ENCODE measurements around the gene NPR1.

Gene NPR1

DNA sequence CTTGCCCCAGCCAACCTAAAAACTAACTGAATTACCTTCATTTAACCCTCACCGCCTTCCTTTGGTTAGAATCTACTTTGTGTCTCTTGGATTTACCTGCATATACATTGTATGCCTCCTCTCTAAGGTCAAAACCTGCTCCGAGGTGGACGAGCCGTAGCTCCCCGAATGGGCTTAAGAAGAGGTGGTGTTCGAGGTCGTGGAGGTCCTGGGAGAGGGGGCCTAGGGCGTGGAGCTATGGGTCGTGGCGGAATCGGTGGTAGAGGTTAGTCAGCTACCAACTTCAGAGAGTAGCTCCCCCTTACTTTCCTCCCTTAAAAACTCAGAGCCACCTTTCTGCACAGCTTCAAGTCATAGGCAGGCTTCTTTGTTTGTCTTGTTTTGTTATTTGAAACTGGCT lies 35.4 kb upstream of the NPR1 start:
- Histone ChIP-seq H3K4me2 (peak overlapping the region in 3 of 11 experiments; percentile 6 to 86 (median 39); a peak in 3 of 22 replicates), H4K20me1 (peaks cover 0 to 26% (median 8%) of the 10 kb centered on the region in 11 experiments; a peak in 8 of 22 replicates), H3K9ac (no peak overlapping the region)

DNA sequence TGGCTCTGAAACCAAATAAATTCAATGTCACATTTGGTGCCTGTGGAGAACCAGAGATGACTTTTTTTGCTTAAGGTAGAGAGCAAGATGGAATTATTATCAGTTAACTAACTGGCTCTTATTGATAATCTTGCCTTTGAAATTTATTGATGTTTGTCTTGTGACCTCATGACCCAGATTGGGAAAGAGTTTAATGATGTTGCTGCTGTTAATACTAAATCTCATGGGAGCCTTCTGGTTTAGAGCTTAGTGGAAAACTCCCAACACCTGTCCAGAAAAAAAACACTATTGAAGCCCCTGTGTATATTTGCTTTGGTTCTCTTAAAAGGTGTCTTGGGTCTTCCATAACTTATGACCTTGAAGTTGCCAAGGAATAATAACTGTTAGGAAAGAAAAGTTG lies 34.7 kb upstream of the NPR1 start:
- peaks cover 0 to 26% (median 8%) of the 10 kb centered on the region in 11 experiments; a peak in 8 of 22 replicates for H4K20me1 ChIP-seq
- peaks cover 73 to 90% (median 87%) of the 10 kb centered on the region in 11 experiments for H3K36me3 ChIP-seq
- peak overlapping the region in 3 of 11 experiments; percentile 6 to 86 (median 39); a peak in 3 of 22 replicates for H3K4me2 ChIP-seq
- no peaks in the 10 kb centered on the region for H3K27me3 ChIP-seq
- H3K4me1 ChIP-seq = peaks cover 34 to 75% (median 44%) of the 10 kb centered on the region in 10 experiments
- no peak overlapping the region for H3K9ac ChIP-seq
- H3K9me3 ChIP-seq (replicated peaks in 1 of 11) = no peaks in the 10 kb centered on the region
- no peak overlapping the region for H3K4me3 ChIP-seq
- no peak for TF ChIP-seq Cebpa-rat (IDR thresholded peaks at IDR 0.05)
- H3K27ac ChIP-seq = no peak overlapping the region

More for the DNA sequence above, 35.4 kb upstream of the NPR1 start:
- H3K4me1 ChIP-seq = peaks cover 30 to 71% (median 38%) of the 10 kb centered on the region in 10 experiments
- no peak overlapping the region for H3K4me3 ChIP-seq
- H3K36me3 ChIP-seq = peaks cover 80 to 97% (median 95%) of the 10 kb centered on the region in 11 experiments
- TF ChIP-seq Cebpa-rat (IDR thresholded peaks at IDR 0.05) = no peak
- H3K9me3 ChIP-seq (replicated peaks in 1 of 11) = no peaks in the 10 kb centered on the region
- no peak overlapping the region for H3K27ac ChIP-seq
- H3K27me3 ChIP-seq = no peaks in the 10 kb centered on the region

DNA sequence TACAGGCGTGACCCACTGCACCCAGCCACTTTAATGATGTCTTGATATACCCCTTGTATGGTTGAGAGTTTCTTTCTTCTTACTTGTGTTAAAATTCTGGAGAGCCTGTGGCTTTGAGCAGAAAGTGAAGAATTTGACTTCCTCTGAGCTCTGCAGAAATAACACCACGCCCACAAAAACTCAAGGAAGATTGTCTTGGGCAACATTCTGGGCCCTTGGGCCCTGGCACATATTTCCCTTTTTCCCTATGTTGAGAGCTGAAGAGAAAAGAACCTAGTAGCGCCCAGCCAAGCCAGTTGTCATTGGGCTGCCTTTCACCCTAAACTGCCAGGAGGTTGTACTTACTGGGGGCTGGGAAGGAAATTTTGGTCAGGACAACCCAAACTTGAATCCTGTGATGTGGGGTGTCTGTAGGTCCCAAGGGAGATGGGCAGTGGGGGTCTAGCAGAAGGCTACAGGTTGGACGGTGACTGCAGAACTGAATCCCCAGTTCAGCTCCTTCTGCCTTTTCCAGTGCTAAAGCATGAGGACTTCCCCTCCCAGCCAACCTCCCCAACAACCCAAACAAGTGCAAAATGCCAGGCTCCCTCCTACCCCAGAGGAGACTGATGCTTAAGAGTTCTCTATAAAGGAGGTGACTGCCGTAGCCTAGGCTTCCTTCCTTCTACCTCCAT lies 31.7 kb upstream of the NPR1 start:
- H3K36me3 ChIP-seq = peaks cover 43 to 60% (median 58%) of the 10 kb centered on the region in 11 experiments
- peak overlapping the region; percentile 11 to 88 (median 70); a peak in 21 of 22 replicates for H3K4me2 ChIP-seq
- H3K4me3 ChIP-seq = peak overlapping the region in 1 of 10 experiments; percentile 18; a peak in 1 of 20 replicates
- H3K9ac ChIP-seq = no peak overlapping the region; a peak in 2 of 22 replicates
- no peak for TF ChIP-seq Cebpa-rat (IDR thresholded peaks at IDR 0.05)
- peaks cover 0 to 16% (median 5%) of the 10 kb centered on the region in 11 experiments; a peak in 6 of 22 replicates for H4K20me1 ChIP-seq
- H3K27ac ChIP-seq = peak overlapping the region; percentile 14 to 70 (median 47); a peak in 16 of 22 replicates
- no peaks in the 10 kb centered on the region for H3K27me3 ChIP-seq
- H3K4me1 ChIP-seq = peaks cover 39 to 66% (median 50%) of the 10 kb centered on the region in 10 experiments
- no peaks in the 10 kb centered on the region for H3K9me3 ChIP-seq (replicated peaks in 1 of 11)

DNA sequence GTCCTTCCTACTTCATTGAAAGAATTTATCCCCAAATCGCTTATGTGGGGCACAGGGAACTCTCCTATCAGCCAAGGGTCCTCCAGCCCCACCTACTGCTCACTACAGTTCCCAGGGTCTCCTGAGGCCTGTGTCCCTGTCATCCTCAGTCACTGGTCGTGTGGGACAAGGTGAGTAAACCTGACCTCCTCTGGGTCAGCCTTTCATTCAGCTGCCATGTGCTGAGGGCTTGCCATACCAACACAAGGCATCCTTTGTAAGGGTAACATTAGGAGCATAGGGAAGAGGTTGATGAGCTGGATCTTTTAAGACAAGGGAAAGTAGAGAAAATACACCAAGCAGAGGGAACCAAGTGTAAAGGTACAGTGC lies 31.2 kb upstream of the NPR1 start:
- peaks cover 37 to 65% (median 50%) of the 10 kb centered on the region in 10 experiments for H3K4me1 ChIP-seq
- H4K20me1 ChIP-seq = peaks cover 0 to 11% (median under 1%) of the 10 kb centered on the region in 11 experiments; a peak in 6 of 22 replicates
- H3K9me3 ChIP-seq (replicated peaks in 1 of 11) = no peaks in the 10 kb centered on the region
- peak overlapping the region in 9 of 11 experiments; percentile 11 to 88 (median 73); a peak in 13 of 22 replicates for H3K4me2 ChIP-seq
- no peaks in the 10 kb centered on the region for H3K27me3 ChIP-seq
- no peak for TF ChIP-seq Cebpa-rat (IDR thresholded peaks at IDR 0.05)
- H3K27ac ChIP-seq = peak overlapping the region; percentile 14 to 70 (median 47); a peak in 17 of 22 replicates
- no peak overlapping the region for H3K4me3 ChIP-seq
- peaks cover 38 to 55% (median 52%) of the 10 kb centered on the region in 11 experiments for H3K36me3 ChIP-seq
- no peak overlapping the region; a peak in 1 of 22 replicates for H3K9ac ChIP-seq

DNA sequence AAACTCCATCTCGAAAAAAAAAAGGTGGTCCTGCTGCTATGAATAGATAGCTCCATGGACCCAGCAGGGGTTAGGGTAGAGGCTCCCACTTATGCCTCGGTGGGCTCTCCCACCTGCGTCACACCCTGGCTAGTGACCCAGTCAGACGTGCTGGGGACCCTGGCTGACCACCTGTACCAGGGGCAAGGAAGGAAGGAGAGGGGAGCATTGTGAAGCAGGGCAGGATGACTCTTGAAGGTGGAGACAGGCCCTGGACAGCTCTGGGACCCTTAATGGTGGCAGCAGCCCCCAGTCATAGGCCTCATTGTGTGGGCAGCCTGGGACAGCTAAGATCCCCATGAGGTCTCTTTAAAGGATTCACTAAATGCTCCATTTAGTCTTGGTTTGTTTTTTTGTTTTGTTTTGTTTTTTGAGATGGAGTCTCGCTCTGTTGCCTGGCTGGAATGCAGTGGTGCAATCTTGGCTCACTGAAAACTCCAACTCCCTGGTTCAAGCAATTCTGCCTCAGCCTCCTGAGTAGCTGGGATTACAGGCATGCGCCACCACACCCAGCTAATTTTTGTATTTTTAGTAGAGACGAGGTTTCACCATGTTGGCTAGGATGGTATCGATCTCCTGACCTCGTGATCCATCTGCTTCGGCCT lies 30.4 kb upstream of the NPR1 start:
- Histone ChIP-seq H3K4me2 (peak overlapping the region in 8 of 11 experiments; percentile 18 to 88 (median 52); a peak in 11 of 22 replicates), H3K27ac (peak overlapping the region in 8 of 11 experiments; percentile 28 to 70 (median 58); a peak in 13 of 22 replicates), H3K4me3 (no peak overlapping the region), H3K9me3 (replicated peaks in 1 of 11) (no peaks in the 10 kb centered on the region), H3K27me3 (no peaks in the 10 kb centered on the region), H3K4me1 (peaks cover 41 to 66% (median 54%) of the 10 kb centered on the region in 10 experiments), H4K20me1 (peaks cover 0 to 10% (median 0%) of the 10 kb centered on the region in 11 experiments; a peak in 4 of 22 replicates), H3K9ac (peak overlapping the region in 3 of 11 experiments; percentile 20 to 42 (median 28); a peak in 4 of 22 replicates), H3K36me3 (peaks cover 30 to 47% (median 44%) of the 10 kb centered on the region in 11 experiments)
- TF ChIP-seq Cebpa-rat (IDR thresholded peaks at IDR 0.05) = peak in 1 of 11 experiments; percentile 11; a peak in 2 of 22 replicates

DNA sequence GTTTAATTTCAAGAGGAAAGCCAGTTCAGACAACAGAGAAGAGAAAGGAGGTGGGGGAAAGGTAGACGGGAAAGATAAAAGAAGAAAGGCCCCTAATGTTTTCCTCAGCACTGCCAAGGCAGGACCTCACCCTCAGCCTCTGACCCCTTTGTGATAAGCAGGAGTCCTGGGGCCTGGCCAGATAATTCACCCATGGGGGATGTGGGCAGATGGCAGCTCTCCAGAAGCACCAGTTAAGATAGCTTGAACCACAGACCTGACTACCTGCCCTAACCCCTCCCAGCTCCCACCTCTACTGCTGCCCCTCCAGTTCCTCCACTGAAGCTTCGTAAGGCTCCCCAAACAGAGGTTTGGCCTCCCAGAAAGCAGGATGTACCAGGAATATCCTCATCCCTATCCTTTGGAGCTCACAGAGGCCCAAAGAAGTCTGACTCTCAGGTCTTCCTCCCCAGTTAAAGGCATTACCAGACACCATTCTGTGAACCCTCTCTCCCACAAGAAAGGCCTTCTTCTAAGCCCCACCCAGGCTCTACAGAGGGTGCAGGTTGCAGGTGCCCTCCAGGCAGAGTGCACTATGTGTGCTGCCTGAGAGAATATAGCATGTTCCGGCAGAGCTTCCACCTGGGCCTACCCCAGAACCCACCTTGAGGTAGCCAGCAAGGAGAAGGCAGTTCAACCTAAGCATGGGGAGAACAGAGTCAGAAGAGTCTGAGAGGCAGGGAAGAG lies 29.2 kb upstream of the NPR1 start:
- Histone ChIP-seq H3K9ac (peak overlapping the region in 2 of 11 experiments; percentile 1 to 3; a peak in 2 of 22 replicates), H3K4me3 (no peak overlapping the region), H3K9me3 (replicated peaks in 1 of 11) (no peaks in the 10 kb centered on the region), H3K4me2 (0 out of 22 replicates have a peak overlapping the region, but pooled peaks of 1 of the 11 experiments have one; percentile 5), H4K20me1 (peaks cover 0 to 10% (median 0%) of the 10 kb centered on the region in 11 experiments; a peak in 3 of 22 replicates), H3K27ac (peak overlapping the region in 6 of 11 experiments; percentile 3 to 70 (median 56); a peak in 8 of 22 replicates), H3K4me1 (peaks cover 35 to 58% (median 49%) of the 10 kb centered on the region in 10 experiments), H3K36me3 (peaks cover 18 to 35% (median 33%) of the 10 kb centered on the region in 11 experiments), H3K27me3 (no peaks in the 10 kb centered on the region)
- TF ChIP-seq Cebpa-rat (IDR thresholded peaks at IDR 0.05) = no peak

DNA sequence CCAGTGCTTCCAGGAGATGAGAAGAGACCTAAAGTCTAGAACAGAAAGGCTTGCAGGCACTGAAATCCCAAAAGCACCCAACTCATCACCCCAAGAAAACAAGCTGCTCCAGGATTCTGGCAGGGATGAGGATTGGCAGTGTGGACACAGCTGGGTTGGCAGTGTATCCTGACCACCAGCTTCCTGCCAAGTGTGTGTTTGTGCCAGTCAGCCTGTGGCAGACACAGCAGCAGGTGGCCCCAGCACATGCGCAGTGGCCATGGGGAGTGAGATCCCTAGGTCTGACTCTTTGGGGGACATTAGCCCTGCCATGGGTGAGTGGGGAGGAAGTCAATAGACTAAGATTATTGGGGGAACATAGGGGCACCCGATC lies 28.6 kb upstream of the NPR1 start:
- Histone ChIP-seq H3K27ac (peak overlapping the region in 4 of 11 experiments; percentile 3 to 70 (median 27); a peak in 4 of 22 replicates), H3K4me2 (0 out of 22 replicates have a peak overlapping the region, but pooled peaks of 1 of the 11 experiments have one; percentile 5), H4K20me1 (peaks cover 0 to 9% (median 0%) of the 10 kb centered on the region in 11 experiments; a peak in 3 of 22 replicates)

DNA sequence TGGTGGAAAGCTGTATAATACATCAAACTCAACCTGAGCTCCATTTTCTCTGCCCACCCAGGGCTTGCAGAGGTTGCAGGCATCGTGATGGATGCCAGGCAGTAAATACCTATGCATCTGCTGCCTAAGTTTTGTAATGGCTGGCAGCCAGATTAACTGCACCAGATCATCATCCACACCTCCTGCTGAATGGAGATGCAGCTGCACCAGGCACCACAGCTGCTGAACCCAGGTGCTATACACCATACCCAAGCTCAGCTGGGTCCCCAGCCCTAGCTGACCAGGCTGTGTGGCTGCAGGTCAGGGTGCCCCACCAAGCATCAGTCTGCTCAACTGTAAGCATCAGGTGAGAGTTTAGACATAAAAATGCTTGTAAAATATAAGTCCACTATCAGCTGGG lies 26.7 kb upstream of the NPR1 start:
- Histone ChIP-seq H3K9me3 (replicated peaks in 1 of 11) (no peaks in the 10 kb centered on the region), H3K27me3 (no peaks in the 10 kb centered on the region), H3K9ac (no peak overlapping the region), H3K4me1 (peaks cover 20 to 40% (median 27%) of the 10 kb centered on the region in 10 experiments), H4K20me1 (peaks cover 0 to 4% (median 0%) of the 10 kb centered on the region in 11 experiments; a peak in 1 of 22 replicates), H3K27ac (no peak overlapping the region), H3K4me3 (no peak overlapping the region), H3K4me2 (0 out of 22 replicates have a peak overlapping the region, but pooled peaks of 1 of the 11 experiments have one; percentile 80), H3K36me3 (peaks cover 0 to 11% (median 8%) of the 10 kb centered on the region in 11 experiments; a peak in 14 of 22 replicates)
- no peak for TF ChIP-seq Cebpa-rat (IDR thresholded peaks at IDR 0.05)

More for the DNA sequence above, 28.6 kb upstream of the NPR1 start:
- Histone ChIP-seq H3K4me1 (peaks cover 35 to 55% (median 46%) of the 10 kb centered on the region in 10 experiments), H3K9ac (peak overlapping the region in 1 of 11 experiments; percentile 1; a peak in 1 of 22 replicates), H3K36me3 (peaks cover 13 to 30% (median 27%) of the 10 kb centered on the region in 11 experiments), H3K27me3 (no peaks in the 10 kb centered on the region), H3K4me3 (no peak overlapping the region), H3K9me3 (replicated peaks in 1 of 11) (no peaks in the 10 kb centered on the region)
- no peak for TF ChIP-seq Cebpa-rat (IDR thresholded peaks at IDR 0.05)

Data from BLaER1 treated with 17β-estradiol and CSF1 and Interleukin-3, amounts not matched to agents 10 nM and 100 nM (cell line).